RPMI8226 (cell line): Measurements from ENCODE around the gene SH3PXD2A.
A peak's percentile ranks its signal among the peaks of the same experiment; 100 is the strongest.

Experiments used
- DNase-seq: peaks from one replicate; pipeline ENCODE4 v3.0.0-alpha.2; 2015

The SH3PXD2A gene, protein sequence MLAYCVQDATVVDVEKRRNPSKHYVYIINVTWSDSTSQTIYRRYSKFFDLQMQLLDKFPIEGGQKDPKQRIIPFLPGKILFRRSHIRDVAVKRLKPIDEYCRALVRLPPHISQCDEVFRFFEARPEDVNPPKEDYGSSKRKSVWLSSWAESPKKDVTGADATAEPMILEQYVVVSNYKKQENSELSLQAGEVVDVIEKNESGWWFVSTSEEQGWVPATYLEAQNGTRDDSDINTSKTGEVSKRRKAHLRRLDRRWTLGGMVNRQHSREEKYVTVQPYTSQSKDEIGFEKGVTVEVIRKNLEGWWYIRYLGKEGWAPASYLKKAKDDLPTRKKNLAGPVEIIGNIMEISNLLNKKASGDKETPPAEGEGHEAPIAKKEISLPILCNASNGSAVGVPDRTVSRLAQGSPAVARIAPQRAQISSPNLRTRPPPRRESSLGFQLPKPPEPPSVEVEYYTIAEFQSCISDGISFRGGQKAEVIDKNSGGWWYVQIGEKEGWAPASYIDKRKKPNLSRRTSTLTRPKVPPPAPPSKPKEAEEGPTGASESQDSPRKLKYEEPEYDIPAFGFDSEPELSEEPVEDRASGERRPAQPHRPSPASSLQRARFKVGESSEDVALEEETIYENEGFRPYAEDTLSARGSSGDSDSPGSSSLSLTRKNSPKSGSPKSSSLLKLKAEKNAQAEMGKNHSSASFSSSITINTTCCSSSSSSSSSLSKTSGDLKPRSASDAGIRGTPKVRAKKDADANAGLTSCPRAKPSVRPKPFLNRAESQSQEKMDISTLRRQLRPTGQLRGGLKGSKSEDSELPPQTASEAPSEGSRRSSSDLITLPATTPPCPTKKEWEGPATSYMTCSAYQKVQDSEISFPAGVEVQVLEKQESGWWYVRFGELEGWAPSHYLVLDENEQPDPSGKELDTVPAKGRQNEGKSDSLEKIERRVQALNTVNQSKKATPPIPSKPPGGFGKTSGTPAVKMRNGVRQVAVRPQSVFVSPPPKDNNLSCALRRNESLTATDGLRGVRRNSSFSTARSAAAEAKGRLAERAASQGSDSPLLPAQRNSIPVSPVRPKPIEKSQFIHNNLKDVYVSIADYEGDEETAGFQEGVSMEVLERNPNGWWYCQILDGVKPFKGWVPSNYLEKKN

DNA sequence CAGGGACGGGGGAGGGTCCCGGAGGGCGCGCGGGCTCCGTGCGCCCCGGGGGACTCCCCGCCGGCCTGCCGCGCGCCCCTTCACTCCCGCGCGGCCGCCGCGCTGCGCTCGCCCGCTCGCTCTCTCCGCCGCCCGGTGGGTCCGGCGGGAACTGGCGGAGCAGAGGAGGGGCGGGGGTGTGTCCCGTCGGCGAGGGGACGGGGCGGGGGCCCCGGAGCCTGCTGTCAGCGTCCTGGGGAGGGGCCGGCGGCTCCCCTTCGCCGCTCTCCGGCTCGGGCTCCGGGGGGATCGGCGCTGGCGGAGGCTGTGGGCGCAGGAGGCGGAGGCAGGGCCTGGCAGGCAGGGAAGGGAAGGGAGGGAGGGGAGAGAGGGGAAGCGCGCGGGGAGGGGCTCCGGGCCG is at the start of gene SH3PXD2A:
Gene SH3PXD2A, minus strand, starts transcription at position 153 of the 400 bp plus-strand sequence. CDS start 310 bp downstream, outside the sequence.
- peak; percentile 26 for DNase-seq

- no peak for DNase-seq
Observed at GRCh38 chr10:103901299-103901698, 45.9 kb upstream of the SH3PXD2A start.

GRCh38 chr10:103899312-103899711 is 43.9 kb upstream of the SH3PXD2A start:
- DNase-seq = no peak

GRCh38 chr10:103897241-103897774 is 41.9 kb upstream of the SH3PXD2A start:
- DNase-seq = no peak

DNA sequence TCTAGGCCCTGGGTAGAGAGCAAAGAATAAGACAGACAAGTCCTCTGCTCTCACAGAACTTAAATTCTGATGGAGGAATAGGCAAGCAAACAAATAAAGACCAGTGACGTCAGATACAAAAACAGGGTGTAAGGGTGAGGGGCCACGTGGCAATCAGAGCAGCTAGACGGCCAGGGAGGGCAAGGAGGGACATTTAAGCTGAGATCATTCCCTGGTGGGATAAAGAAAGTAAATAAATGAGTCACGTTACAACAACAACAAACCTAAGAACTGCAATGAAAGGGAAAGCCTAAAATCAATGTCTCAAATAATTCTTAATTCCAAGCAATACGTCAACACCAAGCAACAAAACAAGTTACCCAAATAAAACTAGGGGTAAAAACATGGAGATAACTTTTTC is 40.8 kb upstream of the SH3PXD2A start:
- DNase-seq = no peak

GRCh38 chr10:103895411-103896186 is 40.2 kb upstream of the SH3PXD2A start:
- no peak for DNase-seq

DNA sequence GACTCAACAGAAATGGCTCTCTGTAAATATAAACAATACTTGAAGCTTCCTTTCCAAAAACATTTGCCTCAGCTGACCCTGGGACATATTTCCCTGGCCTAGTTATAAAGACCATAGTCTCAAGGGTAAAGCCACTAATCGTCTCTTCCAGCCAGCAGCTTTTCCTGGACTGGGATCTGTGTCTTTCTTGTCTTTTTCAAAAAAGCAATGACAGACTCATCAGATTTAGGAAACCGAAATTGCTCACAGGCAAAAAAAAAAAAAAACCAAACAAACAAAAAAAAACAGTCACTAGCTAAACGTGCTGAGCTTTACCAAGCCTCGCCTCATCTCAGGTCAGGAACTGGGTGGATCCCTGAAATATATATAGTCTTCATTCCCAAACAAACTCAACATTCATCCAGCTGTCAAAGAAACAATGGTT is 39.1 kb upstream of the SH3PXD2A start:
- DNase-seq = no peak

DNA sequence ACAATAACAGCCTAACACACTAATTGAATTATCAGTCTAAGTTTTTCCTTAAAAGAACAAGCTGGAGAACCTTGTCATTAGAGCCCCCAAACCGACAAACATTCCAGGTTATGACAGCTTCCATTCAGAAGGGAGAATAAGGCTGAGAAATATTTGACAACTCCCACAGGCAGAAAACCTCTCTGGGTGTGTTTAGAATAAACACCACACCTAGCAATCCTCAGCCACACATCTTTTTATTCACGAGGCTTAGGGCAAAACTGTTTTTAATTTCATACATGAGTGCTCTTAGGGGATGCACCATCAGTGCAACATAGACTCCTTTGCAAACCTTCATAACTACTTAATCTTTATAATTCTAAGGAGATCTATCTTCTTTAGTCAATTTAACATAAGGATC is 38.4 kb upstream of the SH3PXD2A start:
- no peak for DNase-seq

- DNase-seq = no peak
Observed at GRCh38 chr10:103892181-103892580, 36.8 kb upstream of the SH3PXD2A start.

DNA sequence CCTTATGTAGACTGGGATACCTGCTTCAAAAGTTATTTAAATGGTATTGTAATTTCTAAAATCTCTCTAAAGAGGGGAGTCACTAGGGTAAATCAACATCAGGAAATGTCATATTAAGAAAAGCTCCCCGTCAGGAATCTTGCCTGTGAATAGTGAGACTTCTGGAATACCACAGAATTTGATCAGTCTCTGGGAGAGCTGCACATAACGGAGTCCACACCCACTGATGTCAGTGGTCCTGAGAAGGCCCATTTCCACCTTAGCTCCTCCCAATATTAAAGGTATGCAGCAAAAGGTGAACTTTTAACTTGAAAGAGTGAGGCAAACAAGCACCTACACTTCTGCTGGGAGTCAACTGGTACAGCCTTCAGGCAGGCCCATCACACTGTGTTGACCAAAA is 35.3 kb upstream of the SH3PXD2A start:
- no peak for DNase-seq

GRCh38 chr10:103890194-103890658 is 34.9 kb upstream of the SH3PXD2A start:
- DNase-seq = no peak

DNA sequence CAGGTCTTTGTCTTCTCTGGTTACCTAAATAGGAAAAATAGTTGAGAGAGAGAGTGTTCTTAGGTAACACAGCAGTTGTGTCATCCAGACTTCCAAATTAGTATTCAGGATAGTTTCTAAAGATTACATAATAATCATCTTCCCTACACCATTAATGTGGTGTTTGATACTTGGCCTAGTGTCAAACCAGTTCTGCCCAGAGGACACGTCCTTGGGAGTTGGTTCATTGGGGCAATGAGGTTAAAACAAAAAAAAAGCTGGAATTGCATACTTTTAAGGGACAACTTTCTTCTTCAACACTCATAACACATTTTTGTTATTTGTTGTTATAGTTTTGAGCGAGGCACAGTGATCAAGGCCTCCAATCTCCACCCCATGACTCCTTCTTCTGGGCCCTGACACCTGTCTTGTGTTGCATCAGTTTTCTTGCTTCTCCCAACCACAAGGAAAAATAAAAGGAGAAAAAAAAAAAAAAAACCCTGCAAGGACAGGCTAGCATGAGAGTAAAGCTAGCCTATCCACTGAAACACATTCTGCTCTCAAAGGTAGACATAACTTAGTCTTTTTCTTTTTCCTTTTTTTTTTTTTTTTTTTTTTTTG is 33.8 kb upstream of the SH3PXD2A start:
- no peak for DNase-seq

DNA sequence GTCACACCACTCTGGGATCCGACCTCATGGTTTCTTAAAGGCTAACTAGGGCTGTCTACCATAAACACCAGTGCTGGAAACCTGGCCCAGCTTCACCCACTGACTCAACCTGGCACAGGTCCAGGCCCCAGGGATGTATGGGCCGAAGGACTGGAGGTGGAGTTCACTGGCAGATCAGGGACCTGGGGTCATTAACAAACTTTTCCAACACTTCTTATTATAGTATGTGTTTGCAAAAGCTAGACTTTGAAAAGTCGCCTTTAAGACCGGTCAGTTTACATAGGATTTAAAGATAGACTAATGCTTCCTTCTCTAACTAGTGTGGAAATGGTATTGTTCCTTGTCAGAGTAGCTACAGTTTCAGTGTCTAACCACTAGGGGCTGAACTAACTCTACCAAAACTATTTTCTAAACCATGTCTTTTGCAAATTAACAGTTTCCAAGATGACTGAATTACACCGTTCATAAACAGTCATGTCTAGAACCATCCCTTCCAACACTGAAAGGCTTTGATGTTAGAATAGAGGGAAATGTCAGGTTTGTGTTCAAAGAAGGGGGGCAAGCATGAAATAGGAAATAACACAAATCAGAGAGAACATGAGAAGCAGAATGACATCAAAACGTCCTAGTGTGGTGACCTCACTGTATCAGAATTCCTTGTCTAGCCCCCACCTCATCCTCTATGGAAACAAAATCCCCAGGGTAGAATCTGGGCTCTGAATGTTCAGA is 32.9 kb upstream of the SH3PXD2A start:
- peak; percentile 36 for DNase-seq

GRCh38 chr10:103885617-103886016 is 30.2 kb upstream of the SH3PXD2A start:
- no peak for DNase-seq

DNA sequence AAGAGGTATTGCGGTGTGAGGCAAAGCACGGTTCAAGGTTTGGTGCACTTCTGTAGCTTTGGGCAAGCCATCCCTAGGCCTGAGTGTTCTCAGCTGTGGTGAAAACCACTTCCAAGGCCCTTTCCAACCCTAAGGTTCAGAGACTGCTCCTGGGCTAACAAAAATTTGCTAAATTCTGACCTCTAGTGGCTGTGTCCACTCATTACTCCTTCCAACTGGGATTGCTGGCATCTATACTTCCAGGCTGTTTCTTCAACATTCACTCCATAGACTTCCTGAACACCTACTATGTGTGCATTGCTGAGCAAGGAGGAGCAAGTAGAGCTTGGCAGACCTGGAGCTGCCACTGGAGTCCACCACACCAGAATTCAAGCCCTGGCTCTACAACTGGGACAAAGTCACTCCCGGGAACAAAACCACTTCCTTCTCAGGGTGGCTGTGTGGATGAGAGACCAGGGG is 29.3 kb upstream of the SH3PXD2A start:
- DNase-seq = peak; percentile 45

GRCh38 chr10:103882285-103883007 is 27.1 kb upstream of the SH3PXD2A start:
- no peak for DNase-seq

- DNase-seq = no peak
Observed at GRCh38 chr10:103881416-103882284, 26.3 kb upstream of the SH3PXD2A start.

DNA sequence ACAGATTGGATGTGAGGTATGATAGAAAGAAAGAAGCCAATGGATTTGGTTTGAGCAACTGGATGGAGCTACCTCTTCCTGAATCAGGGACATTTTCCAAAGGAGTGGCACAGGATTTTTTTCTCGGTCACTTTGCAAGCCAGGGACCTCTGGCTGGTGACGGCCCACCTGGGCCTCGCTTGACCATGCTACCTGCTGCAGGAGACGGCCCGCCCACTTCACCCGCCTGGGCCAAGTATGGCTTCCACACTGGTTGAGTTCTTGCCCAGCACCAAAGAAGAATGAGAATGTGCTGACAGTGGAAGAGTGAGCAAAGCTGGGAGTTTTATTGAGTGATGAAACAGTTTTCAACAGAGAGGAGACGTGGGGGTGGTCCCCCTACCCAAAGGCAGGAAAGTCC is 24.5 kb upstream of the SH3PXD2A start:
- no peak for DNase-seq

DNA sequence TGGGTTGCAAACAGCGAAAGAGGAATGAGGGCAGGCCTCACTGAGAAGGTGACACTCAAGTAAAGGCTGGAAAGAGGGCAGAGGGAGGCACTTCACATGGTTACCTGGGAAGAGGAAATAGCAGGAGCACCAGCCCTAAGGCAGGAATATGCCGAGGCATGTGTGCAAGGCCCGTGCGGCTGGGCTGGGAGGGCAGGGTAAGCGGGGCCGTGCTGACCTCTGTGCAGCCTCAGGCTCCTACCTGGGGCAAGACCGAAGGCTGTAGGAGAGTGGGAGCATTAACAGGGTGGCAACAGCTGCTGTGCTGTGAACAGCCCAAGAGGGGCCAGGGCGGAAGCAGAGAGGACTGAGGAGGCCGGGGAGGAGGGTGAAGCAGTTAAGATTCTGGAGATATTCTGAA is 24.0 kb upstream of the SH3PXD2A start:
- DNase-seq = no peak
